Measurements from ENCODE around the gene TMEM220. TPM values are rescaled to one million over a fixed set of nuclear protein-coding genes. Genes with fewer than 3 reads are reported as not detected.
A peak's percentile ranks its signal among the peaks of the same experiment; 100 is the strongest.

The TMEM220 gene
- total and polyA plus RNA-seq, 3 donors from 2014 or later: 16.2 to 53.1 (median 22.2) TPM

DNA sequence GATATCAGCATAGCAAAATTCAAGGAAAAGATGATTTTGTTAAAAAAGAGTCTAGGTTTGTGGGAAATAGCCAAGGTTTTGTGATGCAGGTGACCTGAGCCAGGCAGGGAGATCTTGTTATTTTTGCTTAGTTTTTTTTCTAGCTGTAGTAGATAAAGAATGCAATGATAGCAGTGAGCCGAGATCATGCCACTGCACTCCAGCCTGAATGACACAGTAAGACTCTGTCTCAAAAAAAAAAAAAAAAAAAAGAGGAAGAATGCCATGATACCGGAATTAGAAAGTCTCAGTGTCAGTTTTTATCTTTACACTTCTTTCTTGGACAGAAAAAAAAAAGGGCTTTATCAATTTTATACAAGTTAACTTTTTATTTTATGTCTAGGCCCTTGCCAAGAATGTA, 46.6 kb upstream of the TMEM220 start:
- Histone ChIP-seq H3K27ac (peak overlapping the region; percentile 60 to 70), H3K9me3 (no peaks in the 10 kb centered on the region), H3K27me3 (no peaks in the 10 kb centered on the region), H3K36me3 (ENCODE audit: low read depth, missing control alignments) (no peaks in the 10 kb centered on the region), H3K4me1 (peaks cover 12% of the 10 kb centered on the region), H3K4me3 (no peak overlapping the region)
- no peak for TF ChIP-seq POLR2A (IDR thresholded peaks at IDR 0.05)
- TF ChIP-seq, protein P1, sequence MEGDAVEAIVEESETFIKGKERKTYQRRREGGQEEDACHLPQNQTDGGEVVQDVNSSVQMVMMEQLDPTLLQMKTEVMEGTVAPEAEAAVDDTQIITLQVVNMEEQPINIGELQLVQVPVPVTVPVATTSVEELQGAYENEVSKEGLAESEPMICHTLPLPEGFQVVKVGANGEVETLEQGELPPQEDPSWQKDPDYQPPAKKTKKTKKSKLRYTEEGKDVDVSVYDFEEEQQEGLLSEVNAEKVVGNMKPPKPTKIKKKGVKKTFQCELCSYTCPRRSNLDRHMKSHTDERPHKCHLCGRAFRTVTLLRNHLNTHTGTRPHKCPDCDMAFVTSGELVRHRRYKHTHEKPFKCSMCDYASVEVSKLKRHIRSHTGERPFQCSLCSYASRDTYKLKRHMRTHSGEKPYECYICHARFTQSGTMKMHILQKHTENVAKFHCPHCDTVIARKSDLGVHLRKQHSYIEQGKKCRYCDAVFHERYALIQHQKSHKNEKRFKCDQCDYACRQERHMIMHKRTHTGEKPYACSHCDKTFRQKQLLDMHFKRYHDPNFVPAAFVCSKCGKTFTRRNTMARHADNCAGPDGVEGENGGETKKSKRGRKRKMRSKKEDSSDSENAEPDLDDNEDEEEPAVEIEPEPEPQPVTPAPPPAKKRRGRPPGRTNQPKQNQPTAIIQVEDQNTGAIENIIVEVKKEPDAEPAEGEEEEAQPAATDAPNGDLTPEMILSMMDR (IDR thresholded peaks at IDR 0.05): no peak
- intact Hi-C loops (cut with DNase I; ENCODE audit: low total_unique reads): no loop called here
- DNase-seq: peak; percentile 71
- 46 to 50% methylated on average over 2 of the region's 2 CpGs for WGBS, 2 donors

DNA sequence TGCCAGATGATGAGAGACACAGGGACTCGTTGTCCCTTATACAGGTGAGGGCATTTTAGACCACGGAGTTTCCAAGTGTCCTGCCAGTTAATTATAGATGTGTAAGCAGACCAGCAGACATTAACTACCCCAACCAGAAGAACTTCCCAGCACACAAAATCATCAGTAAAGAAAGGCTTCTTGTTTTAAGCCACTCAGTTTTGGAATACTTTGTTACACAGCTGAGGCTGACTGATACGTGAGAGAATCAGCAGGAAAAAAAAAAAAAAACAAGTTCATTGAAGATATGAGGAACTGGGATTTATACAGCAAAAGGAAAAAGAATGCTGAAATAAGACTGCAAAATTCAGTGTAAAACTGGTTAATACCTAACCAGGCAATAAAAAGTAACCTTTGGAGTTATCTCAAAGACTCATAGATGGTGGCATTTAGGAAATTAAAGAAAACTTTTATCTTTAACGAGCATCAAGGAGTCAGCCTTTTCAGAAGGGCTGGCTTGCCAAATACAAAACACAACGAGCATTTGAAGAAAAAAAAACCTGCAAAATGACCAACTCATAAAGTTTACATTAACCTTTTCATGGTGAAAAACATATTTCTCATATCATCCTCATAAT, 46.0 kb upstream of the TMEM220 start:
- Histone ChIP-seq H3K27me3 (no peaks in the 10 kb centered on the region), H3K9me3 (no peaks in the 10 kb centered on the region), H3K4me3 (no peak overlapping the region), H3K4me1 (peaks cover 12% of the 10 kb centered on the region), H3K27ac (peak overlapping the region; percentile 10 to 60), H3K36me3 (ENCODE audit: low read depth, missing control alignments) (no peaks in the 10 kb centered on the region)
- WGBS, 2 donors: 58 to 71% methylated on average over 5 of the region's 5 CpGs
- no peak for DNase-seq
- intact Hi-C loops (cut with DNase I; ENCODE audit: low total_unique reads): no loop called here
- TF ChIP-seq POLR2A (IDR thresholded peaks at IDR 0.05): no peak
- TF ChIP-seq, protein P1 (IDR thresholded peaks at IDR 0.05): no peak

DNA sequence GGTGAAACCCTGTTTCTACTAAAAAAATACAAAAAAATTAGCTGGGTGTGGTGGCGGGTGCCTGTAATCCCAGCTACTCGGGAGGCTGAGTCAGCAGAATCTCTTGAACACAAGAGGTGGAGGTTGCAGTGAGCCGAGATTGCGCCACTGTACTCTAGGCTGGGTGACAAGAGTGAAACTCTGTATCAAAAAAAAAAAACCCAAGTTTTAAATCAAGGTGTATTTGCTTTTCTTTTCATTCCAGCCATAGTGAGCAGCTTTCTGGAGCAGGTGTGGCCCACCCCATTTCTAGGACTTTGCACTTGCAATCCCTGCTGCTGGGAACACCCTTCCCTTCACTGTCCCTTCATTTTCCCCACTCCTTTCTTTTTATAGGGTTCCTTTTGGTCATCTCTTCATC, 45.2 kb upstream of the TMEM220 start:
- no peak for TF ChIP-seq POLR2A (IDR thresholded peaks at IDR 0.05)
- TF ChIP-seq, protein P1 (IDR thresholded peaks at IDR 0.05): no peak
- Histone ChIP-seq H3K36me3 (ENCODE audit: low read depth, missing control alignments) (no peaks in the 10 kb centered on the region), H3K27ac (peak overlapping the region; percentile 10 to 60), H3K4me3 (no peak overlapping the region), H3K27me3 (no peaks in the 10 kb centered on the region), H3K4me1 (peaks cover 12% of the 10 kb centered on the region), H3K9me3 (no peaks in the 10 kb centered on the region)
- no peak for DNase-seq
- WGBS, 2 donors: 85 to 99% methylated on average over 4 of the region's 4 CpGs
- intact Hi-C loops (cut with DNase I; ENCODE audit: low total_unique reads): no loop called here

DNA sequence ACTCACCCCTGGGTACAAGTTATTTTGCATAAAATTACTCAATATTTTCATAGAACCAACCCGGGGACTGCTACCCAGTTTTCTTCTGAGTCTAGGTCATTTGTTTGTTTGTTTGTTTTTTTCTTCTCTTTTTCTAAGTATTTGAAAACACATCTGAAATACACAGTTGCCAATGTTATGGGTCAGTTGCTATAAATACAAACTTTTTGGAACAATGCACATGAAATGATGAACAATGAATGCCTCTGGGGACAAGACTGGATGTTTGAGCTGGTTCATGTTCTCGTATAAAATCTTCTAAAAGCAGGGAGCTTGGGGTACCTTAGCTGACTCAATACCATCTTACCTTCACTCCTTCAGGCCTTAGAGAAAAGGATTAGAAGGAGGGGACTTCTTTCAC, 43.6 kb upstream of the TMEM220 start:
- intact Hi-C loops (cut with DNase I; ENCODE audit: low total_unique reads): no loop called here
- no peaks in the 10 kb centered on the region for H3K27me3 ChIP-seq
- H3K4me3 ChIP-seq: no peak overlapping the region
- H3K4me1 ChIP-seq: peaks cover 12% of the 10 kb centered on the region
- 64 to 83% methylated on average over 2 of the region's 2 CpGs for WGBS, 2 donors
- no peak overlapping the region for H3K27ac ChIP-seq
- no peak for TF ChIP-seq POLR2A (IDR thresholded peaks at IDR 0.05)
- no peaks in the 10 kb centered on the region for H3K9me3 ChIP-seq
- H3K36me3 ChIP-seq (ENCODE audit: low read depth, missing control alignments): no peaks in the 10 kb centered on the region
- DNase-seq: no peak

DNA sequence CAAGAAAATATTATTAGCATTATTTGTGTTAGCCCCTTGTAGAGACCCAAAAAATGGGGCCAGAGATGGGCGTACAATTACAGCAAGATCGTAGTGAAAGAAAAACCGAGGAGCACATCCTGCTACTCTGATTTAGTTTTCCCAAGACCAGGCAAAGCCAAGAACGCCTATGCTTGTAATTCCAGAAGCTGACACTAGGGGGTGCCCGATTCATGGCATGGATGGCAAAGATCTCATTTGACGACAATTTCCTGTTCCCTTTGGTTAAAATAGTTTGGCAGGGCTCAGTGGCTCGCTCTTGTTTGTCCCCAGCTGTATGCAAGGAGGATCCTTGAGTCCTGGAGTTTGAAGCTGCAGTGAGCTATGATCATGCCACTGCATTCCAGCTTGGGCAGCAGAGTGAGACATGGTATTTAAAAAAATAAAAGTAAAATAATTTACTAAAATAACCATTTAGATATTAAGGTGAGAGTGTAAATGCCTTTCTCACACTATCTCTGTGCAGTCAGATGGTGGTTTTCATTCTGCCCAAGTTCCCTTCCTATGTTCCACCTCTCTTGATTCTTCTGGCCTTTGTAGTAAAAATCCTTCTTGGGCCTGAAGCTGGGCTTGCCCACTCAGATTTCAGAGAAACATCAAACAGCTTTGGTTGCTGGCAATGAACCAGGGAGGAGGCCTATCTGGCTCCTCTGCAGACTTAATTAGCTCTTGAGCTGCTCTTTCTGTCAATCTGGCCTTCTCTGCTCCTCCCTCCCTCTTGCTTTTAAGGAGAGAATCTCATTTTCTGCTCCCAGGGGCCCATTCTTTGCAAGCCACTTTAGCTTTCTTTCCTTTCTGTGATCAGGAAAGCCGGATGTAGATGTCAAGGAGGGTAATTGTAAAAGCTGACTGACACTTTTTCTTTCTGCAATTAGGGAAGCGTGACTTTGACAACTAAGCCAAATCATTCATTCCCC, 42.9 kb upstream of the TMEM220 start:
- WGBS, 2 donors: 49 to 58% methylated on average over 9 of the region's 9 CpGs
- H3K4me3 ChIP-seq: no peak overlapping the region
- H3K36me3 ChIP-seq (ENCODE audit: low read depth, missing control alignments): no peaks in the 10 kb centered on the region
- H3K27ac ChIP-seq: peak overlapping the region in 1 of 2 donors; percentile 36
- H3K9me3 ChIP-seq: no peaks in the 10 kb centered on the region
- DNase-seq: peak; percentile 86
- intact Hi-C loops (cut with DNase I; ENCODE audit: low total_unique reads): no loop called here
- peaks cover 12% of the 10 kb centered on the region for H3K4me1 ChIP-seq
- H3K27me3 ChIP-seq: no peaks in the 10 kb centered on the region
- TF ChIP-seq, protein P1 (IDR thresholded peaks at IDR 0.05): peak; percentile 65 to 87 (median 78)
- no peak for TF ChIP-seq POLR2A (IDR thresholded peaks at IDR 0.05)
